HepG2 (cell line): ENCODE results near the gene MARVELD3. TPM values are rescaled to one million over a fixed set of nuclear protein-coding genes. Genes with fewer than 3 reads are reported as not detected.

Experiments used
- ARID3A ChIP-seq: IDR thresholded peaks from 2 replicates; pipeline ENCODE4 v1.6.1; 2012; ENCODE audit warnings: low read depth, low read length, improper control_type of control experiment
- ATF7 ChIP-seq, 2 experiments: fragments of 450-650 bp in 1 of 2; sonication (generic) in 1 of 2; formaldehyde crosslinking in 1 of 2; IDR thresholded peaks; 2 replicates each; pipeline versions ENCODE4 v1.4.0 to v1.6.1; 2016 to 2020; ENCODE audit warnings: antibody characterized with exemption in 1 of 2, mild to moderate bottlenecking in 1 of 2, missing genetic modification reagents in 1 of 2
- CHD4 ChIP-seq: fragments of 200-600 bp; sonication (generic); IDR thresholded peaks from 2 replicates; pipeline ENCODE4 v1.7.0; 2017; ENCODE audit warnings: mild to moderate bottlenecking, low read length, borderline replicate concordance
- GATAD2A ChIP-seq: IDR thresholded peaks from 2 replicates; pipeline ENCODE4 v1.6.1; 2016
- HBP1 ChIP-seq: IDR thresholded peaks from 2 replicates; pipeline ENCODE4 v1.6.1; 2016; ENCODE audit warnings: low read depth, control low read depth
- IKZF5 ChIP-seq: IDR thresholded peaks from 2 replicates; pipeline ENCODE4 v1.6.1; 2018; ENCODE audit warnings: missing genetic modification reagents, mild to moderate bottlenecking, missing compliant biosample characterization
- IRF2 ChIP-seq: IDR thresholded peaks from 2 replicates; pipeline ENCODE4 v1.6.1; 2018; ENCODE audit warnings: missing genetic modification reagents, missing compliant biosample characterization
- MTERF4 ChIP-seq: sonication (generic); formaldehyde crosslinking; IDR thresholded peaks from 2 replicates; pipeline ENCODE4 v1.8.0; 2023; ENCODE audit warnings: mild to moderate bottlenecking, missing genetic modification reagents
- PAXIP1 ChIP-seq: sonication (generic); formaldehyde crosslinking; conservative IDR thresholded peaks from 2 replicates; pipeline ENCODE4 v1.4.0; 2020; ENCODE audit warnings: mild to moderate bottlenecking, missing genetic modification reagents, moderate library complexity
- RXRB ChIP-seq: IDR thresholded peaks from 2 replicates; pipeline ENCODE4 v1.6.1; 2016; ENCODE audit warnings: borderline replicate concordance, missing genetic modification reagents, missing compliant biosample characterization
- SIX4 ChIP-seq: sonication (generic); formaldehyde crosslinking; IDR thresholded peaks from 2 replicates; pipeline ENCODE4 v1.4.0; 2020; ENCODE audit warnings: missing genetic modification reagents
- THAP9 ChIP-seq: sonication (generic); formaldehyde crosslinking; IDR thresholded peaks from 2 replicates; pipeline ENCODE4; 2020; ENCODE audit warnings: missing genetic modification reagents, mild to moderate bottlenecking, borderline replicate concordance
- ZBTB38 ChIP-seq: sonication (generic); formaldehyde crosslinking; IDR thresholded peaks from 2 replicates; pipeline ENCODE4 v1.5.1; 2020; ENCODE audit warnings: mild to moderate bottlenecking, missing genetic modification reagents
- ZFP36L2 ChIP-seq: sonication (generic); formaldehyde crosslinking; IDR thresholded peaks from 2 replicates; pipeline ENCODE4 v1.4.0; 2020; ENCODE audit warnings: missing genetic modification reagents
- ZNF34 ChIP-seq: sonication (generic); formaldehyde crosslinking; IDR thresholded peaks from 2 replicates; pipeline ENCODE4 v1.4.0; 2020; ENCODE audit warnings: mild to moderate bottlenecking, missing genetic modification reagents, borderline replicate concordance
- ZNF431 ChIP-seq: sonication (generic); formaldehyde crosslinking; IDR thresholded peaks from 2 replicates; pipeline ENCODE4 v1.9.0; 2022; ENCODE audit warnings: missing genetic modification reagents, low read depth, mild to moderate bottlenecking, borderline replicate concordance
- ZNF644 ChIP-seq: IDR thresholded peaks from 2 replicates; pipeline ENCODE4 v1.6.1; 2016; ENCODE audit warnings: low read depth
- ZNF737 ChIP-seq: sonication (generic); formaldehyde crosslinking; IDR thresholded peaks from 2 replicates; pipeline ENCODE4 v1.5.0; 2020; ENCODE audit warnings: missing genetic modification reagents, mild to moderate bottlenecking, borderline replicate concordance
- polyA plus RNA-seq, 8 experiments: library from polyadenylated mRNA; depleted of rRNA in 3 of 8; stranded (reverse) in 7 of 8; unstranded in 1 of 8; fragments of >200 nt; fragmentation: Illumina TruSeq in 4 of 8; extraction: Trizol in 4 of 8; gene quantifications; 2 replicates each; pipeline versions ENCODE4 v1.2.1 to v1.2.3, GENCODE V29; 2011 to 2016; ENCODE audit warnings: low read depth in 4 of 8, missing spikeins in 1 of 8, mixed read lengths in 1 of 8; ENCODE audit not compliant: insufficient read depth in 1 of 8
- total RNA-seq, 5 experiments: library from RNA; depleted of rRNA; stranded (reverse); fragments of >200 nt; fragmentation: Illumina TruSeq; extraction: Trizol; gene quantifications; 2 replicates each; pipeline ENCODE4 v1.2.3, GENCODE V29; 2016; ENCODE audit warnings: low read depth in 1 of 5

Gene MARVELD3
- total and polyA plus RNA-seq, 2 of the 13 experiments (the other 11 are each of a cell fraction or from before 2014, with no cell fraction given), result 4.8 to 5.6 TPM

GRCh38 chr16:71670537-71670936 is 44.6 kb downstream of the MARVELD3 start (continued):
- TF ChIP-seq ARID3A, result peak; percentile 90
- TF ChIP-seq IRF2 (CRISPR knock-in tag), result no peak
- TF ChIP-seq IKZF5 (CRISPR knock-in tag), result no peak
- TF ChIP-seq ZNF34 (CRISPR knock-in tag), result no peak
- peak; percentile 43; the same call in 1 of the 2 replicates for TF ChIP-seq GATAD2A
- TF ChIP-seq ZNF644, result no peak
- no peak for TF ChIP-seq MTERF4
- TF ChIP-seq ZFP36L2, result no peak
- TF ChIP-seq ZNF431, result no peak; the same call in 1 of the 2 replicates
- TF ChIP-seq PAXIP1 (CRISPR knock-in tag), result peak; percentile 90
- no peak for TF ChIP-seq THAP9
- TF ChIP-seq HBP1 (CRISPR knock-in tag), result no peak
- TF ChIP-seq SIX4 (CRISPR knock-in tag), result no peak
- no peak for TF ChIP-seq CHD4
- TF ChIP-seq ATF7 (IDR thresholded peaks at IDR 0.05), result peak; percentile 75
- TF ChIP-seq ATF7 (CRISPR knock-in tag; IDR thresholded peaks at IDR 0.05), result peak; percentile 94
- 0 out of 2 replicates have a peak, but pooled peaks have one; percentile 18 for TF ChIP-seq RXRB (CRISPR knock-in tag)
- no peak for TF ChIP-seq ZNF737 (CRISPR knock-in tag)
- TF ChIP-seq ZBTB38, result peak; percentile 53; the same call in 1 of the 2 replicates
